HG03342 (cell line): ENCODE data around the gene OR52K1.

Source experiments
- ATAC-seq: cut with Tn5 transposase; IDR thresholded peaks from one replicate; pipeline ENCODE4 v1.9.1; 2021; ENCODE audit warnings: mild to moderate bottlenecking, moderate library complexity; ENCODE audit not compliant: unreplicated experiment

Gene OR52K1

GRCh38 chr11:4482445-4482844, at the start of gene OR52K1:
Gene OR52K1 (plus strand): TSS chr11:4482646. CDS start chr11:4488901, 6,255 bp downstream.
- ATAC-seq = no peak

- no peak for ATAC-seq
Observed at GRCh38 chr11:4433856-4434255, 48.6 kb upstream of the OR52K1 start.

GRCh38 chr11:4436411-4436810, 46.0 kb upstream of the OR52K1 start:
- ATAC-seq = no peak

GRCh38 chr11:4441515-4441914, 40.9 kb upstream of the OR52K1 start:
- ATAC-seq = no peak

- ATAC-seq = no peak
Observed at GRCh38 chr11:4443232-4443891, 39.1 kb upstream of the OR52K1 start.

- ATAC-seq = no peak
Observed at GRCh38 chr11:4448995-4449394, 33.5 kb upstream of the OR52K1 start, which contains the start of gene OR52K2. Gene OR52K2 (plus strand): TSS chr11:4449295. CDS start chr11:4449340, 45 bp downstream.

- no peak for ATAC-seq
Observed at GRCh38 chr11:4453118-4453517, 29.3 kb upstream of the OR52K1 start.

GRCh38 chr11:4454021-4454420, 28.4 kb upstream of the OR52K1 start:
- ATAC-seq = no peak

GRCh38 chr11:4455419-4455818, 27.0 kb upstream of the OR52K1 start:
- no peak for ATAC-seq

GRCh38 chr11:4459500-4459899, 22.9 kb upstream of the OR52K1 start:
- ATAC-seq = peak; percentile 72

- ATAC-seq = no peak
Observed at GRCh38 chr11:4460151-4460550, 22.3 kb upstream of the OR52K1 start.

GRCh38 chr11:4464216-4465159, 18.0 kb upstream of the OR52K1 start:
- ATAC-seq = no peak

GRCh38 chr11:4465407-4465806, 17.0 kb upstream of the OR52K1 start:
- ATAC-seq = no peak

GRCh38 chr11:4466131-4466870, 16.1 kb upstream of the OR52K1 start:
- ATAC-seq = no peak

GRCh38 chr11:4466871-4467442, 15.5 kb upstream of the OR52K1 start:
- no peak for ATAC-seq

- no peak for ATAC-seq
Observed at GRCh38 chr11:4467811-4468606, 14.4 kb upstream of the OR52K1 start.

- no peak for ATAC-seq
Observed at GRCh38 chr11:4479644-4480043, 2.8 kb upstream of the OR52K1 start.

GRCh38 chr11:4480577-4481239, 1.7 kb upstream of the OR52K1 start:
- no peak for ATAC-seq

GRCh38 chr11:4481240-4481582, 1.2 kb upstream of the OR52K1 start:
- ATAC-seq = no peak

- no peak for ATAC-seq
Observed at GRCh38 chr11:4484310-4484709, 1.9 kb downstream of the OR52K1 start.
